Measurements from ENCODE around the gene EIF2A. TPM values are rescaled to one million over a fixed set of nuclear protein-coding genes. Genes with fewer than 3 reads are reported as not detected.

Gene EIF2A
- polyA plus RNA-seq, 1 of the 3 experiments (the other 2 are of a cell fraction), result 67.0 TPM

- ChIA-PET CTCF (interaction anchor here (1.3 to 2.8 kb wide), 4 partner anchors 8 to 287 kb away, joined by 3 to 12 read pairs (median 4); no protein-coding TSS in a partner anchor), POLR2A (no interaction called here)
- Histone ChIP-seq H3K4me3 (ENCODE audit: low read depth in 2 of 2, low read length in 1 of 2) (no peak overlapping the region), H3K4me2 (no peak overlapping the region), H3K27me3 (ENCODE audit: insufficient read depth) (no peaks in the 10 kb centered on the region), H3K4me1 (ENCODE audit: control insufficient read depth in 1 of 2, insufficient read depth in 2 of 2, low read depth in 1 of 2, low read length in 1 of 2) (no peaks in the 10 kb centered on the region), H3F3A (replicated peaks; ENCODE audit: insufficient read depth) (peaks cover under 1% of the 10 kb centered on the region), H2AFZ (ENCODE audit: low read depth) (no peak overlapping the region), H3K9me2 (no peaks in the 10 kb centered on the region), H3K79me2 (ENCODE audit: insufficient read depth) (no peaks in the 10 kb centered on the region), H3K36me3 (replicated peaks in 1 of 2; ENCODE audit: control insufficient read depth in 1 of 2, insufficient read depth in 2 of 2, low read length in 1 of 2) (no peaks in the 10 kb centered on the region), H3K27ac (ENCODE audit: low read depth in 2 of 2, low read length in 1 of 2) (no peak overlapping the region), H4K20me1 (ENCODE audit: insufficient read depth) (no peaks in the 10 kb centered on the region), H3K9ac (no peak overlapping the region), H3K9me3 (no peaks in the 10 kb centered on the region)
- WGBS (ENCODE audit: low lambda C conversion rate), result 75% methylated on average over 2 of the region's 5 CpGs
- TF ChIP-seq TAF1 (IDR thresholded peaks at IDR 0.05; ENCODE audit: borderline replicate concordance, low read depth, low read length), result no peak
- TF ChIP-seq RFX5 (IDR thresholded peaks at IDR 0.05; ENCODE audit: low read length), result no peak
- TF ChIP-seq RCOR1 (IDR thresholded peaks at IDR 0.05; ENCODE audit: low read length), result no peak
- TF ChIP-seq TEAD4 (IDR thresholded peaks at IDR 0.05; ENCODE audit: borderline replicate concordance, insufficient read depth), result no peak
- no peak for TF ChIP-seq SMC3 (IDR thresholded peaks at IDR 0.05; ENCODE audit: low read depth, low read length)
- TF ChIP-seq MXI1 (IDR thresholded peaks at IDR 0.05; ENCODE audit: low read depth, low read length), result no peak
- TF ChIP-seq GATA2 (CRISPR knock-in tag; IDR thresholded peaks at IDR 0.05), result no peak
- TF ChIP-seq USF2 (IDR thresholded peaks at IDR 0.05; ENCODE audit: borderline replicate concordance, low read depth, low read length), result no peak
- TF ChIP-seq EZH2phosphoT487 (IDR thresholded peaks at IDR 0.05; ENCODE audit: borderline replicate concordance, low read depth), result no peak
- TF ChIP-seq YY1 (IDR thresholded peaks at IDR 0.05; ENCODE audit: low read depth), result no peak
- TF ChIP-seq POLR2AphosphoS5 (IDR thresholded peaks at IDR 0.05; ENCODE audit: low read depth, low read length), result no peak
- TF ChIP-seq PBX3 (IDR thresholded peaks at IDR 0.05), result no peak
- no peak for TF ChIP-seq NFIC (IDR thresholded peaks at IDR 0.05; ENCODE audit: borderline replicate concordance)
- TF ChIP-seq NRF1 (IDR thresholded peaks at IDR 0.05; ENCODE audit: low read depth, low read length), result no peak
- DNase-seq, result no peak
Observed at GRCh38 chr3:150503402-150504099, 43.0 kb upstream of the EIF2A start.

GRCh38 chr3:150504483-150504882 is 42.1 kb upstream of the EIF2A start:
- no peaks in the 10 kb centered on the region for H3K27me3 ChIP-seq (ENCODE audit: insufficient read depth)
- no peaks in the 10 kb centered on the region for H4K20me1 ChIP-seq (ENCODE audit: insufficient read depth)
- WGBS (ENCODE audit: low lambda C conversion rate), result 25% methylated on average over 1 of the region's 3 CpGs
- no peaks in the 10 kb centered on the region for H3K36me3 ChIP-seq (replicated peaks in 1 of 2; ENCODE audit: control insufficient read depth in 1 of 2, insufficient read depth in 2 of 2, low read length in 1 of 2)
- no peak overlapping the region for H3K4me2 ChIP-seq
- no peak for DNase-seq
- no peaks in the 10 kb centered on the region for H3F3A ChIP-seq (replicated peaks; ENCODE audit: insufficient read depth)
- no peak overlapping the region for H3K4me3 ChIP-seq (ENCODE audit: low read depth in 2 of 2, low read length in 1 of 2)
- ChIA-PET CTCF (interaction anchor here (1.3 to 2.8 kb wide), 4 partner anchors 9 to 265 kb away, joined by 3 to 12 read pairs (median 6); no protein-coding TSS in a partner anchor), POLR2A (no interaction called here)
- H3K27ac ChIP-seq (ENCODE audit: low read depth in 2 of 2, low read length in 1 of 2), result no peak overlapping the region
- no peaks in the 10 kb centered on the region for H3K4me1 ChIP-seq (ENCODE audit: control insufficient read depth in 1 of 2, insufficient read depth in 2 of 2, low read depth in 1 of 2, low read length in 1 of 2)
- H3K9ac ChIP-seq, result no peak overlapping the region
- no peaks in the 10 kb centered on the region for H3K9me3 ChIP-seq
- no peaks in the 10 kb centered on the region for H3K9me2 ChIP-seq
- H3K79me2 ChIP-seq (ENCODE audit: insufficient read depth), result no peaks in the 10 kb centered on the region
- no peak overlapping the region for H2AFZ ChIP-seq (ENCODE audit: low read depth)
- TF ChIP-seq USF2 (IDR thresholded peaks at IDR 0.05; ENCODE audit: borderline replicate concordance, low read depth, low read length) (no peak), EZH2phosphoT487 (IDR thresholded peaks at IDR 0.05; ENCODE audit: borderline replicate concordance, low read depth) (no peak), YY1 (IDR thresholded peaks at IDR 0.05; ENCODE audit: low read depth) (no peak), ELF1 (IDR thresholded peaks at IDR 0.05) (no peak), FOXM1 (IDR thresholded peaks at IDR 0.05; ENCODE audit: low read depth) (no peak), PBX3 (IDR thresholded peaks at IDR 0.05) (no peak), FOXJ3 (CRISPR knock-in tag; IDR thresholded peaks at IDR 0.05) (no peak), MXI1 (IDR thresholded peaks at IDR 0.05; ENCODE audit: low read depth, low read length) (no peak), MAX (IDR thresholded peaks at IDR 0.05; ENCODE audit: low read depth) (no peak), GABPA (IDR thresholded peaks at IDR 0.05; ENCODE audit: low read depth) (no peak)

Data from SK-N-SH (cell line).